Gastroesophageal sphincter (tissue), 3 donors: ENCODE data around the gene MSLN.

ENCODE experiments used
- POLR2A ChIP-seq, 2 donors: fragments of 450-650 bp; IDR thresholded peaks; one replicate each; pipeline ENCODE4 v1.6.1; 2017; ENCODE audit warnings: antibody characterized with exemption in 2 of 2, mild to moderate bottlenecking in 2 of 2, moderate library complexity in 1 of 2
- TF ChIP-seq, protein P1 (sequence below), 4 experiments: fragments of 200-600 bp in 2 of 4; fragments of 450-650 bp in 2 of 4; sonication (generic) in 1 of 4; IDR thresholded peaks; one replicate each; pipeline ENCODE4 v1.5.1; 2017 to 2019; ENCODE audit warnings: antibody characterized with exemption in 4 of 4, mild to moderate bottlenecking in 2 of 4, moderate library complexity in 2 of 4

DNA sequence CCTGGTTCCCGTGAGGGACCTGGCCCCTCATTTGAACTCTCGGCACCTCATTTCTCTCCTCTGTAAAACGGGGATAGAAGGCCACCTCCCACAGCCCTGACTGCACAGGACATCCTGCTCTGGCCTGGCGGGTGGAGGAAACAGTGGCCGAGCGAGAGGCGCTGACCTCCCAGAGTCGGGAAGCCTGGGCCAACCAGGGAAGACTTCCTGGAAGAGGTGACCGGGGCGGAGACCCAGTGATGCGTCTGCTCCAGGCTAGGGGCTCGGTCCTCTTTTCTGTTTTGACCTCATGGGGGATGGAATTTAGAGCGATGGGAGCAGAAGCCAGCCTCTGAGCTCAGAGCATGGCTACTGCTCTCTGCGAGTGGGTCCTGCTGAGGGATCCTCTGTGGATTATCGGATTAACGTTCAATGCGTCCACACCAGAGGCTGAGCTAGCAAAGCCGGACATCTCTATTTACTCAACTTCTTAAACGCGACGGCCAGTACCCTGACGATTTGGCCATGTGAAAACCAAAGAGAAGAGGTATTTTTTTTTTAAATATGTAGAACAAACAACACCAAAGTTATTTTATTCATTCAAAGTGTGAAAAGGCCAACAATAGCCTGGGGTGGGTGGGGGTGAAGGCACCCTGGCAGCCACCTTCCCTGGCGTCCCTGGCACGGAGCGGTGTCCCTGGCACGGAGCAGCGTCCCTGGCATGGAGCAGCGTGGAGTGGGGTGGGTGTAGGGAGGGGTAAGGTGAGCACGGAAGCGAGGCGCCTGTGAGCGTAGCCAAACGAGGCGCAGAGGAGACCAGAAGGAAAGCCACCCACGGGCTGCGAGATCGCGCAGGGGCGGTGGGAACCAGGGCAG lies 9.2 kb upstream of the MSLN start:
- TF ChIP-seq, protein P1, sequence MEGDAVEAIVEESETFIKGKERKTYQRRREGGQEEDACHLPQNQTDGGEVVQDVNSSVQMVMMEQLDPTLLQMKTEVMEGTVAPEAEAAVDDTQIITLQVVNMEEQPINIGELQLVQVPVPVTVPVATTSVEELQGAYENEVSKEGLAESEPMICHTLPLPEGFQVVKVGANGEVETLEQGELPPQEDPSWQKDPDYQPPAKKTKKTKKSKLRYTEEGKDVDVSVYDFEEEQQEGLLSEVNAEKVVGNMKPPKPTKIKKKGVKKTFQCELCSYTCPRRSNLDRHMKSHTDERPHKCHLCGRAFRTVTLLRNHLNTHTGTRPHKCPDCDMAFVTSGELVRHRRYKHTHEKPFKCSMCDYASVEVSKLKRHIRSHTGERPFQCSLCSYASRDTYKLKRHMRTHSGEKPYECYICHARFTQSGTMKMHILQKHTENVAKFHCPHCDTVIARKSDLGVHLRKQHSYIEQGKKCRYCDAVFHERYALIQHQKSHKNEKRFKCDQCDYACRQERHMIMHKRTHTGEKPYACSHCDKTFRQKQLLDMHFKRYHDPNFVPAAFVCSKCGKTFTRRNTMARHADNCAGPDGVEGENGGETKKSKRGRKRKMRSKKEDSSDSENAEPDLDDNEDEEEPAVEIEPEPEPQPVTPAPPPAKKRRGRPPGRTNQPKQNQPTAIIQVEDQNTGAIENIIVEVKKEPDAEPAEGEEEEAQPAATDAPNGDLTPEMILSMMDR (IDR thresholded peaks at IDR 0.05), result no peak
- TF ChIP-seq POLR2A (IDR thresholded peaks at IDR 0.05), result no peak
